Lung (tissue), 12 donors: ENCODE data around the gene SMAD5. TPM values are rescaled to one million over a fixed set of nuclear protein-coding genes. Genes with fewer than 3 reads are reported as not detected.

Experiments used
- ATAC-seq: fragments of 200-7000 bp; cut with Tn5 transposase; one replicate; pipeline ENCODE4 v1.9.1; 2020; ENCODE audit warnings: moderate number of reproducible peaks; ENCODE audit not compliant: insufficient read depth, low FRiP score
- DNase-seq, 3 donors: peaks; one replicate each; pipeline ENCODE4 v3.0.0-alpha.2; 2013 to 2017
- H3K27ac ChIP-seq, 2 donors: one replicate each; pipeline ENCODE4 v1.5.1; 2013; ENCODE audit warnings: mild to moderate bottlenecking in 2 of 2, moderate library complexity in 2 of 2, control low read depth in 1 of 2, inconsistent platforms in 1 of 2, low read depth in 1 of 2, low read length in 1 of 2
- H3K27me3 ChIP-seq, 3 donors: one replicate each; pipeline ENCODE4 v1.5.1; 2013; ENCODE audit warnings: low read length in 2 of 3; ENCODE audit not compliant: control insufficient read depth in 3 of 3, insufficient read depth in 3 of 3
- H3K36me3 ChIP-seq, 4 donors: one replicate each; pipeline ENCODE4 v1.5.1; 2013; ENCODE audit warnings: low read length in 4 of 4, mild to moderate bottlenecking in 1 of 4, moderate library complexity in 1 of 4; ENCODE audit not compliant: control insufficient read depth in 4 of 4, insufficient read depth in 4 of 4
- H3K4me1 ChIP-seq, 5 donors: one replicate each; pipeline ENCODE4 v1.5.1; 2013; ENCODE audit warnings: low read length in 5 of 5, mild to moderate bottlenecking in 2 of 5, moderate library complexity in 1 of 5; ENCODE audit not compliant: control insufficient read depth in 5 of 5, insufficient read depth in 5 of 5
- H3K4me3 ChIP-seq: one replicate; pipeline ENCODE4 v1.5.1; 2013; ENCODE audit warnings: mild to moderate bottlenecking, control low read depth, moderate library complexity
- H3K9ac ChIP-seq, 2 donors: one replicate each; pipeline ENCODE4 v1.5.1; 2013; ENCODE audit warnings: low read length in 2 of 2, control low read depth in 1 of 2; ENCODE audit not compliant: insufficient read depth in 1 of 2
- H3K9me3 ChIP-seq, 4 donors: one replicate each; pipeline ENCODE4 v1.5.1; 2013; ENCODE audit warnings: low read length in 3 of 4, mild to moderate bottlenecking in 1 of 4, moderate library complexity in 1 of 4; ENCODE audit not compliant: control insufficient read depth in 4 of 4, insufficient read depth in 3 of 4
- WGBS, 2 donors: extraction: QIAGEN DNeasy Blood & Tissue Kit; methylation state at CpG; one replicate each; pipeline ENCODE4 v1.1.7; 2013; 5-methylcytosine and 5-hydroxymethylcytosine counted together
- polyA plus RNA-seq, 2 donors: library from polyadenylated mRNA; stranded (reverse); fragments of 200-250 nt; gene quantifications; one replicate each; pipeline ENCODE4 v1.2.1, GENCODE V29; 2013
- total RNA-seq, 2 donors: library from RNA; depleted of rRNA in 1 of 2; stranded (reverse); fragments of >200 nt in 1 of 2; gene quantifications; one replicate each; pipeline ENCODE4 v1.2.1, GENCODE V29; 2014 to 2021
- TF ChIP-seq, protein P1 (sequence below): IDR thresholded peaks from 2 replicates; pipeline ENCODE4 v1.5.1; 2012; ENCODE audit warnings: mild to moderate bottlenecking; ENCODE audit errors: control extremely low read depth, extremely low read depth
- donor health status: control.
- donor health status: control.
- donor health status: Bipolar disorder and iron deficiency.
- donor health status: healthy.
- donor health status: DM: yes; HTN: yes; CAD: no.

The SMAD5 gene
- total and polyA plus RNA-seq, 4 donors, result 8.8 to 67.0 (median 26.6) TPM

GRCh38 chr5:136186796-136187195 is 54.2 kb downstream of the SMAD5 start:
- H3K4me1 ChIP-seq, result peaks cover 0 to 7% (median 0%) of the 10 kb centered on the region in 5 donors
- TF ChIP-seq, protein P1, sequence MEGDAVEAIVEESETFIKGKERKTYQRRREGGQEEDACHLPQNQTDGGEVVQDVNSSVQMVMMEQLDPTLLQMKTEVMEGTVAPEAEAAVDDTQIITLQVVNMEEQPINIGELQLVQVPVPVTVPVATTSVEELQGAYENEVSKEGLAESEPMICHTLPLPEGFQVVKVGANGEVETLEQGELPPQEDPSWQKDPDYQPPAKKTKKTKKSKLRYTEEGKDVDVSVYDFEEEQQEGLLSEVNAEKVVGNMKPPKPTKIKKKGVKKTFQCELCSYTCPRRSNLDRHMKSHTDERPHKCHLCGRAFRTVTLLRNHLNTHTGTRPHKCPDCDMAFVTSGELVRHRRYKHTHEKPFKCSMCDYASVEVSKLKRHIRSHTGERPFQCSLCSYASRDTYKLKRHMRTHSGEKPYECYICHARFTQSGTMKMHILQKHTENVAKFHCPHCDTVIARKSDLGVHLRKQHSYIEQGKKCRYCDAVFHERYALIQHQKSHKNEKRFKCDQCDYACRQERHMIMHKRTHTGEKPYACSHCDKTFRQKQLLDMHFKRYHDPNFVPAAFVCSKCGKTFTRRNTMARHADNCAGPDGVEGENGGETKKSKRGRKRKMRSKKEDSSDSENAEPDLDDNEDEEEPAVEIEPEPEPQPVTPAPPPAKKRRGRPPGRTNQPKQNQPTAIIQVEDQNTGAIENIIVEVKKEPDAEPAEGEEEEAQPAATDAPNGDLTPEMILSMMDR, result no peak
- no peaks in the 10 kb centered on the region for H3K9me3 ChIP-seq
- peaks cover 0 to 17% (median 7%) of the 10 kb centered on the region in 4 donors for H3K36me3 ChIP-seq
- H3K27me3 ChIP-seq, result peaks cover 2 to 24% (median 19%) of the 10 kb centered on the region in 3 donors
- no peak overlapping the region for H3K9ac ChIP-seq
- H3K27ac ChIP-seq, result no peak overlapping the region
- H3K4me3 ChIP-seq, result no peak overlapping the region
- no peak for DNase-seq
- ATAC-seq, result no peak
- 66 to 67% methylated on average over 2 of the region's 2 CpGs for WGBS, 2 donors

GRCh38 chr5:136188859-136189258 is 56.2 kb downstream of the SMAD5 start:
- DNase-seq (no peak), ATAC-seq (no peak)
- Histone ChIP-seq H3K36me3 (peaks cover 0 to 17% (median 7%) of the 10 kb centered on the region in 4 donors), H3K27me3 (peaks cover 11 to 33% (median 29%) of the 10 kb centered on the region in 3 donors), H3K4me1 (peaks cover 0 to 18% (median 0%) of the 10 kb centered on the region in 5 donors), H3K9ac (no peak overlapping the region), H3K27ac (no peak overlapping the region), H3K4me3 (no peak overlapping the region), H3K9me3 (no peaks in the 10 kb centered on the region)
- TF ChIP-seq, protein P1, result no peak
- 94 to 95% methylated on average over 7 of the region's 7 CpGs for WGBS, 2 donors

- ATAC-seq (no peak), DNase-seq (peak in 1 of 3 donors; percentile 23)
- Histone ChIP-seq H3K27ac (no peak overlapping the region), H3K9me3 (no peaks in the 10 kb centered on the region), H3K4me1 (peaks cover 0 to 18% (median 0%) of the 10 kb centered on the region in 5 donors), H3K4me3 (no peak overlapping the region), H3K36me3 (peaks cover 0 to 17% (median 7%) of the 10 kb centered on the region in 4 donors), H3K9ac (no peak overlapping the region), H3K27me3 (peaks cover 11 to 41% (median 32%) of the 10 kb centered on the region in 3 donors)
- TF ChIP-seq, protein P1, result no peak
- 61 to 69% methylated on average over 5 of the region's 5 CpGs for WGBS, 2 donors
Measured at GRCh38 chr5:136190091-136190720, 57.6 kb downstream of the SMAD5 start.
